HG03175 (cell line): ENCODE data around the gene ZFHX3.
"Not testable (repeated sequence)": the region's sequence is repeated elsewhere in the genome, so short reads cannot be mapped to it uniquely, and the experiment has no call there.

ENCODE experiments used
- ATAC-seq: cut with Tn5 transposase; IDR thresholded peaks from one replicate; pipeline ENCODE4 v1.9.1; 2021; ENCODE audit warnings: mild to moderate bottlenecking, moderate library complexity; ENCODE audit not compliant: unreplicated experiment

Gene ZFHX3

GRCh38 chr16:73047536-73048291 lies at the start of gene ZFHX3:
TSS of gene ZFHX3 (minus strand) at chr16:73048128. CDS start at chr16:72960145, 87,983 bp downstream.
- peak; percentile 77 for ATAC-seq

- no peak for ATAC-seq
Observed at GRCh38 chr16:73096510-73096909, 48.6 kb upstream of the ZFHX3 start.

GRCh38 chr16:73095885-73096421 lies 48.0 kb upstream of the ZFHX3 start:
- ATAC-seq = no peak

- no peak for ATAC-seq
Observed at GRCh38 chr16:73095142-73095820, 47.4 kb upstream of the ZFHX3 start.

GRCh38 chr16:73094371-73094770 lies 46.4 kb upstream of the ZFHX3 start:
- ATAC-seq = no peak

GRCh38 chr16:73093146-73094144 lies 45.5 kb upstream of the ZFHX3 start:
- no peak for ATAC-seq

GRCh38 chr16:73092236-73092781 lies 44.4 kb upstream of the ZFHX3 start:
- ATAC-seq = no peak

- no peak for ATAC-seq
Observed at GRCh38 chr16:73091174-73091573, 43.2 kb upstream of the ZFHX3 start.

- no peak for ATAC-seq
Observed at GRCh38 chr16:73089420-73089819, 41.5 kb upstream of the ZFHX3 start.

- no peak for ATAC-seq
Observed at GRCh38 chr16:73086108-73086507, 38.2 kb upstream of the ZFHX3 start.

- ATAC-seq = no peak
Observed at GRCh38 chr16:73083271-73083670, 35.3 kb upstream of the ZFHX3 start.

GRCh38 chr16:73082634-73083051 lies 34.7 kb upstream of the ZFHX3 start:
- not testable (repeated sequence) for ATAC-seq

GRCh38 chr16:73080931-73081330 lies 33.0 kb upstream of the ZFHX3 start:
- ATAC-seq = no peak

GRCh38 chr16:73076324-73076810 lies 28.4 kb upstream of the ZFHX3 start:
- no peak for ATAC-seq

- no peak for ATAC-seq
Observed at GRCh38 chr16:73074382-73074781, 26.5 kb upstream of the ZFHX3 start.

- not testable (repeated sequence) for ATAC-seq
Observed at GRCh38 chr16:73072051-73072450, 24.1 kb upstream of the ZFHX3 start.

GRCh38 chr16:73071131-73071940 lies 23.4 kb upstream of the ZFHX3 start:
- ATAC-seq = no peak

GRCh38 chr16:73069581-73070262 lies 21.8 kb upstream of the ZFHX3 start:
- no peak for ATAC-seq
